Pancreas (tissue), 10 donors: Measurements from ENCODE around the gene STK24. TPM values are rescaled to one million over a fixed set of nuclear protein-coding genes. Genes with fewer than 3 reads are reported as not detected.
A peak's percentile ranks its signal among the peaks of the same experiment; 100 is the strongest.

Experiments used
- ATAC-seq, 4 donors: fragments of 200-7000 bp; cut with Tn5 transposase; one replicate each; pipeline versions ENCODE4 v1.8.0 to v1.9.1; 2020; ENCODE audit warnings: mild to moderate bottlenecking in 4 of 4, moderate library complexity in 4 of 4
- DNase-seq, 6 donors: peaks; one replicate each; pipeline ENCODE4 v3.0.0-alpha.2; 2020
- FAIRE-seq: peaks from 2 replicates; lab custom pipeline; 2012; peaks lifted over from hg19 to GRCh38; lab: Jason Lieb, UNC
- H3K27ac ChIP-seq, 4 donors: fragments of 200-600 bp; sonication (generic); 1 replicate in 3 of 4; 2 replicates in 1 of 4; pipeline versions ENCODE4 v1.5.0 to v1.8.0; 2020
- H3K27me3 ChIP-seq, 4 donors: fragments of 200-600 bp; one replicate each; pipeline ENCODE4 v1.8.0; 2021
- H3K36me3 ChIP-seq, 3 donors: fragments of 200-600 bp; sonication (generic) in 1 of 3; one replicate each; pipeline versions ENCODE4 v1.5.0 to v1.8.0; 2020 to 2021
- H3K4me1 ChIP-seq, 3 donors: fragments of 200-600 bp; one replicate each; pipeline ENCODE4 v1.8.0; 2021
- H3K4me3 ChIP-seq, 4 donors: fragments of 200-600 bp; sonication (generic) in 2 of 4; one replicate each; pipeline versions ENCODE4 v1.5.0 to v1.8.0; 2020 to 2021
- H3K9me3 ChIP-seq, 4 donors: fragments of 200-600 bp; one replicate each; pipeline ENCODE4 v1.8.0; 2021
- WGBS, 2 donors: extraction: QIAGEN DNeasy Blood & Tissue Kit; methylation state at CpG; one replicate each; pipeline ENCODE4 v1.1.7; 2013; 5-methylcytosine and 5-hydroxymethylcytosine counted together
- intact Hi-C, 3 donors: fragments of 100-400 bp; cut with DNase I; formaldehyde crosslinking; loops; one replicate each; pipeline versions ENCODE4 v1.11.1 to v1.14.2; 2022
- polyA plus RNA-seq, 2 donors: library from polyadenylated mRNA; stranded (reverse); fragments of 200-250 nt; gene quantifications; one replicate each; pipeline ENCODE4 v1.2.3, GENCODE V29; 2013
- total RNA-seq, 6 donors: library from RNA; stranded (reverse); fragmentation: NEBNext Ultra II Directional in 4 of 6; extraction: Animal tissue kit (Norgen Biotek cat#: 25700) in 4 of 6; gene quantifications; one replicate each; pipeline versions ENCODE4 v1.2.1 to v1.2.4, GENCODE V29; 2021 to 2023
- TF ChIP-seq, protein P1 (sequence below), 4 donors: fragments of 200-600 bp; sonication (generic) in 3 of 4; IDR thresholded peaks; one replicate each; pipeline versions ENCODE4 v1.5.0 to v1.8.0; 2021; ENCODE audit warnings: antibody characterized with exemption in 4 of 4
- donor health status: healthy with polysubstance abuse.
- donor health status: DM: no; HTN: no; CAD: no; lungs with moderate emphysema.
- donor health status: DM: no; HTN: no; CAD: no.
- donor health status: control.
- donor health status: control.
- donor health status: Bipolar disorder and iron deficiency.
- donor health status: DM: yes; HTN: yes; CAD: no.
- donor health status: DM: no; HTN: no; CAD: no.
- donor health status: DM: no; HTN: no; CAD: no.
- donor health status: DM: yes; HTN: yes; CAD: no.

The STK24 gene
- total and polyA plus RNA-seq, 8 donors, result 15.5 to 55.7 (median 37.4) TPM

DNA sequence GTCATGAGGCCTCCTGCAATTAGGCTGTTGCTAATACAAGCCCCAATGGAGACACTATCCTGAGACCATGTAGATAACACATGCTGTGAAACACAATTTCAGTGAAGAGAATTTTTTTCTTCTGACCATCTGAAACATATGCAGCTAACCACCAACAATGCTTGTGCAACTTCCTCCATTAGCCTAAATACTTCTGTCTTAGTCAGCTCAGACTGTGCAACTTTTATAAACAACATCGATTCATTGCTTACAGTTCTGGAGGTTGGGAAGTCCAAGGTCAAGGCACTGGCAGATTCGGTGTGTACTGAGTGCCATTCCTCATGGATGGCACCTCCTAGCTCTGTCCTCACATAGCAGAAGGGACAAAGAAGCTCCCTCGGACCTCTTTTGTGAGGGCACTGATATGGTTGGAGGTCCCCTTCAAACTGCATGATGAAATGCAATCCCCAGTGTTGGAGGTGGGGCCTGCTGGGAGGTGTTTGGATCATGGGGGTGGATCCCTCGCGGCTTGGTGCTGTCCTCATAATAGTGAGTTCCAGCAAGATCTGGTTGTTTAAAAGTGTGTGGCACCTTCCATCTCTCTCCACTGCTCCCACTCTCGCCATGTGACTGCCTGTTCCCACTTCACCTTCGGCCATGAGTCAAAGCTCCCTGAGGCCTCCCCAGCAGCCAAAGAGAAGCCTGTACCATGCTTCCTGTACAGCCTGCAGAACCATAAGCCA, 27.7 kb downstream of the STK24 start:
- intact Hi-C loops, result no loop called here
- FAIRE-seq (no peak), ATAC-seq (peak in 3 of 4 donors; percentile 31 to 68 (median 66)), DNase-seq (no peak)
- TF ChIP-seq, protein P1, sequence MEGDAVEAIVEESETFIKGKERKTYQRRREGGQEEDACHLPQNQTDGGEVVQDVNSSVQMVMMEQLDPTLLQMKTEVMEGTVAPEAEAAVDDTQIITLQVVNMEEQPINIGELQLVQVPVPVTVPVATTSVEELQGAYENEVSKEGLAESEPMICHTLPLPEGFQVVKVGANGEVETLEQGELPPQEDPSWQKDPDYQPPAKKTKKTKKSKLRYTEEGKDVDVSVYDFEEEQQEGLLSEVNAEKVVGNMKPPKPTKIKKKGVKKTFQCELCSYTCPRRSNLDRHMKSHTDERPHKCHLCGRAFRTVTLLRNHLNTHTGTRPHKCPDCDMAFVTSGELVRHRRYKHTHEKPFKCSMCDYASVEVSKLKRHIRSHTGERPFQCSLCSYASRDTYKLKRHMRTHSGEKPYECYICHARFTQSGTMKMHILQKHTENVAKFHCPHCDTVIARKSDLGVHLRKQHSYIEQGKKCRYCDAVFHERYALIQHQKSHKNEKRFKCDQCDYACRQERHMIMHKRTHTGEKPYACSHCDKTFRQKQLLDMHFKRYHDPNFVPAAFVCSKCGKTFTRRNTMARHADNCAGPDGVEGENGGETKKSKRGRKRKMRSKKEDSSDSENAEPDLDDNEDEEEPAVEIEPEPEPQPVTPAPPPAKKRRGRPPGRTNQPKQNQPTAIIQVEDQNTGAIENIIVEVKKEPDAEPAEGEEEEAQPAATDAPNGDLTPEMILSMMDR (IDR thresholded peaks at IDR 0.05), result no peak
- WGBS, 2 donors, result 82 to 87% methylated on average over 7 of the region's 7 CpGs
- no peaks in the 10 kb centered on the region for H3K27me3 ChIP-seq
- no peaks in the 10 kb centered on the region for H3K9me3 ChIP-seq
- H3K4me3 ChIP-seq, result no peak overlapping the region
- H3K27ac ChIP-seq, result no peak overlapping the region
- no peaks in the 10 kb centered on the region for H3K36me3 ChIP-seq
- H3K4me1 ChIP-seq, result peaks cover 3 to 20% (median 4%) of the 10 kb centered on the region in 3 donors

DNA sequence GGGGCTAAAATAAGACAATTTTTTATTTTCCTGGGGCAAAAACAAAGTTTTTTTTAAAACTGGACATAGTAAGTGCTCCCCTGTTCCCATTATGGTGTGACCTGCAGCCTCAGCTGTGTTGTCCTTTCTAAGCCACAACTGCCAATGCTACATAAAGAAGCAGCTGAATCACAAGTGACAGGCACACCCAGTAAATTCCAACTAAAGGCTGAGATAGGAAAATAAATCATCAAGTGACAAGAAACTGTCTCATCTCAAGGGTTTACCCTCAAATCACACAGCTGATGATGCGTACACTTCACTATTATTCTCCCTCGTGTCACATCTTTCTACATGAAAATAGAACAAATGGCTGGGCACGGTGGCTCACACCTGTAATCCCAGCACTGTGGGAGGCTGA, 28.7 kb downstream of the STK24 start:
- Histone ChIP-seq H3K9me3 (no peaks in the 10 kb centered on the region), H3K4me1 (peaks cover 0 to 13% (median 3%) of the 10 kb centered on the region in 3 donors), H3K27me3 (no peaks in the 10 kb centered on the region), H3K27ac (no peak overlapping the region), H3K36me3 (no peaks in the 10 kb centered on the region), H3K4me3 (no peak overlapping the region)
- FAIRE-seq (no peak), ATAC-seq (no peak), DNase-seq (no peak)
- WGBS, 2 donors, result 98 to 100% methylated on average over 3 of the region's 3 CpGs
- intact Hi-C loops, result no loop called here
- TF ChIP-seq, protein P1 (IDR thresholded peaks at IDR 0.05), result no peak

DNA sequence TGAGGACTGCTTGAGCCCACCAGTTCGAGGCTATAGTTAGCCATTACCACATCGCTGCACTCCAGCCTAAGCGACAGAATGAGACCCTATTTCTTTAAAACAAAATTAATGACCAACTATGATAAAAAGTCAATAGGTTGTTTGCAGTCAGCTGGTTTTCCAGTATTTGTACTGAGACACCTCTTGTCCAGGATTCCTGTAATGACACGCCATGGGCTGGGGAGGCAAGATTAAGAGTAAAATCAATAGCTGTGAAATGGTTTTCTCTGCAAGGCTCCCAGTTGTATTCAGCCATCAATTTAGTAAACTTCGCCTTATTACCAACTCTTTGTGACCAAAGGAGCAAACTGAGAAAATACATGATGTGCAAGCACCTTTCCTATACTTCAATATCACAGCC, 29.5 kb downstream of the STK24 start:
- FAIRE-seq (no peak), DNase-seq (no peak), ATAC-seq (no peak)
- Histone ChIP-seq H3K9me3 (no peaks in the 10 kb centered on the region), H3K4me1 (peaks cover 0 to 13% (median 3%) of the 10 kb centered on the region in 3 donors), H3K4me3 (no peak overlapping the region), H3K36me3 (no peaks in the 10 kb centered on the region), H3K27ac (no peak overlapping the region), H3K27me3 (no peaks in the 10 kb centered on the region)
- TF ChIP-seq, protein P1 (IDR thresholded peaks at IDR 0.05), result no peak
- WGBS, 2 donors, result 87 to 88% methylated on average over 5 of the region's 5 CpGs
- intact Hi-C loops, result no loop called here

DNA sequence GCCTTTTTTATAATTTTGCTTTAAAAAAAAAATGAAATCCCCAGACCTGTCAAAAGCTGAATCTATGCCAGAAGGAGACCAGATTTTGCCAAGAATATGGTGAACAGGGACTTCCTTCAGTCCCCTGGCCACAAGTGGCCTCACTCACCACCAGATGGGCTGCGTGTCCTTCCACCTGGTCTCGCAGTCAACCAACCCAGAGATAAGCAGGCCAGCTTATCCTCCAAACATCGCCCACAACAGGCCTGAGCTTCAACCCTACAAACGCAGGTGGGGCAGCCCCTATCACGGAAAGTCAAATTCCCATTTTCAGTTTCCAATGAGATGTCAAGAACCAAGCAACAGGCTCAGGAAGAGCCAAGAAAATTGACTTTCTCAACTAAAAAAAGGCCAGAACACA, 30.5 kb downstream of the STK24 start:
- DNase-seq, result no peak
- ATAC-seq, result peak in 1 of 4 donors; percentile 22
- Histone ChIP-seq H3K27me3 (no peaks in the 10 kb centered on the region), H3K36me3 (no peaks in the 10 kb centered on the region), H3K9me3 (no peaks in the 10 kb centered on the region), H3K4me1 (peaks cover 0 to 22% (median 3%) of the 10 kb centered on the region in 3 donors), H3K27ac (no peak overlapping the region), H3K4me3 (no peak overlapping the region)
- no peak for FAIRE-seq
- TF ChIP-seq, protein P1 (IDR thresholded peaks at IDR 0.05), result no peak
- WGBS, 2 donors, result 62 to 66% methylated on average over 5 of the region's 5 CpGs
- intact Hi-C loops, result no loop called here

DNA sequence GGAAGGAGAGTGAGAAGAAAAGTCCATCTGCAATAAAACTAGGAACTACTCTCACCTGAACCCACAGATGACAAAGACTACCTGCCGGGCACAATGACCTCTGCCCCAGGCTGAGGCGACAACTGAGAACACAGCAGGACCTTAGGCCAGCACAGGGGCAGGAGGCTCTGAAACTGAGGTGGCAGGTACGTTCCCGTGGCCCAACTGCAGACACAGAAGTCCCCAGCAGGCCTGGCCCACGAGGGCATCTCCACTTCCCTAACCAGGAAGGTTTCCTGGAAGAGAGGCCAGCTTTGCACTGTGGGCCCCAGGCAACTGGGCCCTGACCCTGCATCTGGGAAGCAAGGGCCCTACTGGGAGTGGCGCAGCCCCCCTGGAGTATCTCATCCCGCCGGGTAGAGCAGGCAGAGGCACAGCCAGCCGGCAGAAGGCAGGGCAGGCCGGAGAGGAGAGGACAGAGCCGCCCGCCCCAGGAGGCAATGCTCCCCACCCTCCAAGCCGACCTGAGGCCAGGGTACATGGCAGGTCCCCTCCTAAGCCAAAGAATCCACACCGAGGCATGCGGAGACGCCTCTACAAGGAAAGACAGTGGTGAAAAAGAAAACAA, 32.7 kb downstream of the STK24 start:
- H3K4me3 ChIP-seq, result no peak overlapping the region
- intact Hi-C loops, result no loop called here
- ATAC-seq (no peak), DNase-seq (no peak), FAIRE-seq (no peak)
- no peaks in the 10 kb centered on the region for H3K36me3 ChIP-seq
- H3K9me3 ChIP-seq, result no peaks in the 10 kb centered on the region
- H3K27me3 ChIP-seq, result no peaks in the 10 kb centered on the region
- peaks cover 3 to 31% (median 11%) of the 10 kb centered on the region in 3 donors for H3K4me1 ChIP-seq
- TF ChIP-seq, protein P1 (IDR thresholded peaks at IDR 0.05), result no peak
- WGBS, 2 donors, result 86 to 91% methylated on average over 16 of the region's 16 CpGs
- H3K27ac ChIP-seq, result no peak overlapping the region
